Vagina (tissue), 2 donors: Measurements from ENCODE around the gene SPAG16.

ENCODE experiments used
- POLR2AphosphoS5 ChIP-seq, 2 donors: sonication (generic); formaldehyde crosslinking; IDR thresholded peaks; one replicate each; pipeline ENCODE4 v1.9.0; 2017; ENCODE audit warnings: antibody characterized with exemption in 2 of 2, mild to moderate bottlenecking in 2 of 2, low read depth in 1 of 2; ENCODE audit not compliant: insufficient read depth in 1 of 2
- TF ChIP-seq, protein P1 (sequence below), 3 experiments: fragments of 450-650 bp in 2 of 3; fragments of 200-600 bp in 1 of 3; sonication (generic) in 1 of 3; IDR thresholded peaks; one replicate each; pipeline ENCODE4 v1.5.1; 2017 to 2019; ENCODE audit warnings: antibody characterized with exemption in 3 of 3, mild to moderate bottlenecking in 2 of 3, moderate library complexity in 2 of 3

GRCh38 chr2:214311931-214312749, 1027.9 kb downstream of the SPAG16 start:
- TF ChIP-seq, protein P1, sequence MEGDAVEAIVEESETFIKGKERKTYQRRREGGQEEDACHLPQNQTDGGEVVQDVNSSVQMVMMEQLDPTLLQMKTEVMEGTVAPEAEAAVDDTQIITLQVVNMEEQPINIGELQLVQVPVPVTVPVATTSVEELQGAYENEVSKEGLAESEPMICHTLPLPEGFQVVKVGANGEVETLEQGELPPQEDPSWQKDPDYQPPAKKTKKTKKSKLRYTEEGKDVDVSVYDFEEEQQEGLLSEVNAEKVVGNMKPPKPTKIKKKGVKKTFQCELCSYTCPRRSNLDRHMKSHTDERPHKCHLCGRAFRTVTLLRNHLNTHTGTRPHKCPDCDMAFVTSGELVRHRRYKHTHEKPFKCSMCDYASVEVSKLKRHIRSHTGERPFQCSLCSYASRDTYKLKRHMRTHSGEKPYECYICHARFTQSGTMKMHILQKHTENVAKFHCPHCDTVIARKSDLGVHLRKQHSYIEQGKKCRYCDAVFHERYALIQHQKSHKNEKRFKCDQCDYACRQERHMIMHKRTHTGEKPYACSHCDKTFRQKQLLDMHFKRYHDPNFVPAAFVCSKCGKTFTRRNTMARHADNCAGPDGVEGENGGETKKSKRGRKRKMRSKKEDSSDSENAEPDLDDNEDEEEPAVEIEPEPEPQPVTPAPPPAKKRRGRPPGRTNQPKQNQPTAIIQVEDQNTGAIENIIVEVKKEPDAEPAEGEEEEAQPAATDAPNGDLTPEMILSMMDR (IDR thresholded peaks at IDR 0.05), result no peak
- no peak for TF ChIP-seq POLR2AphosphoS5 (IDR thresholded peaks at IDR 0.05; ENCODE audit: insufficient read depth in 1 of 2, low read depth in 1 of 2)
